ENCODE results near the gene MYO1D. TPM values are rescaled to one million over a fixed set of nuclear protein-coding genes. Genes with fewer than 3 reads are reported as not detected.

Gene MYO1D
- total RNA-seq, 1 experiment from 2014 or later: 40.8 TPM

DNA sequence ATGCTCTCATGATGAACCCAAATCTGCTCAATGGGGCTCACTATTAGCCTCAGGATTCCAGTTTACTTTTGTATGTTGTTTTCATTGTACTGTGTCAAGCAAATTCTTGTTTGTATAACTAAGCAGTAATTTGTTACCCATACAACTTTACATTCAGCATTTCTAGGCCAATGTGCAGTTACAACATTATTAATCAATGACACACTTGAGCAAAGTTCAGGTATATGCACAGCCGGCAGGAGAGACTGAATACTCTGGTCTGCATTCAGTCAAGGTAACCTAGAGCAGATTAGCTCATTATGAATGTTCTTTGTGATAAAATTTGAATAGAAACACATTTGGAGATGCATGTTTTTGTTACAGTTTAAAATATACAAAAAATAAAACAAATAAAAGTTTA is 2.2 kb upstream of the MYO1D start:
- Histone ChIP-seq H3K9me3 (ENCODE audit: insufficient read depth, low read depth) (no peaks in the 10 kb centered on the region), H3K27me3 (ENCODE audit: insufficient read depth, low read depth) (no peaks in the 10 kb centered on the region), H3K9me2 (ENCODE audit: insufficient read depth) (no peaks in the 10 kb centered on the region), H3K36me3 (ENCODE audit: low read depth) (no peaks in the 10 kb centered on the region), H3F3A (ENCODE audit: insufficient read depth, low read depth) (peaks cover 5% of the 10 kb centered on the region; the same call in 1 of the 2 replicates), H3K4me2 (no peak overlapping the region), H3K27ac (no peak overlapping the region), H3K79me2 (ENCODE audit: low read depth) (0 out of 2 replicates have a peak, but pooled peaks cover 10% of the 10 kb centered on the region), H2AFZ (no peak overlapping the region), H4K20me1 (ENCODE audit: insufficient read depth) (no peaks in the 10 kb centered on the region), H3K4me1 (replicated peaks; ENCODE audit: insufficient read depth) (peaks cover 14% of the 10 kb centered on the region), H3K4me3 (no peak overlapping the region)
- CTCF ChIA-PET: no interaction called here
- POLR2A ChIA-PET (ENCODE audit: unreplicated experiment): interaction anchor here (0.6 kb wide), 1 partner anchor 435 kb away, joined by 3 read pairs; the partner anchor contains the start of gene PSMD11
- DNase-seq: no peak
- TF ChIP-seq EZH2 (IDR thresholded peaks at IDR 0.05; ENCODE audit: low read depth): no peak
- TF ChIP-seq CTCF (conservative IDR thresholded peaks at IDR 0.05): no peak
- no TSS peak for BruUV-seq (replicated peaks)
- intact Hi-C loops (cut with micrococcal nuclease; ENCODE audit: unreplicated experiment): loop anchor here (10.0 kb wide), 2 partner anchors 54 to 434 kb away; partner anchors contain the start of gene PSMD11

DNA sequence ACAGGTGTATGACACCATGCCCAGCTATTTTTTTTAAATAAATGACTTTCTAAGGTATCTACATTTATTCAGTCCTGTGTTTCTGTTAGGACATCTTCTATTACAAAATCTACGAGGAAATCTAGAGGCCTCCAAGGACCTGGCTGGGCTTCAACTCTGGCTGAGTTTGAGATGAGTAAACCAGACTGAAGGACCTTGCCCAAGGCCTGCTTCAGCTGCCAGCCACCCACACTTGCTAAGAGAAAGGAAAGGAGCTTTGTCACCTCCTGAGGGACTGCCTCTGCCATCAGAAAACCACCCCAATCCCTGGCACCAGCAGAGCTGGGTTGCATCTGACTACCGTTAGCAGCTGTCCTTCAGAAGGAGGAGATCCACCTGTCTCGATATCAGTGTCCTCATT is 1.3 kb upstream of the MYO1D start:
- POLR2A ChIA-PET (ENCODE audit: unreplicated experiment): no interaction called here
- intact Hi-C loops (cut with micrococcal nuclease; ENCODE audit: unreplicated experiment): loop anchor here (10.0 kb wide), 2 partner anchors 53 to 433 kb away; partner anchors contain the start of gene PSMD11
- no peak for DNase-seq

DNA sequence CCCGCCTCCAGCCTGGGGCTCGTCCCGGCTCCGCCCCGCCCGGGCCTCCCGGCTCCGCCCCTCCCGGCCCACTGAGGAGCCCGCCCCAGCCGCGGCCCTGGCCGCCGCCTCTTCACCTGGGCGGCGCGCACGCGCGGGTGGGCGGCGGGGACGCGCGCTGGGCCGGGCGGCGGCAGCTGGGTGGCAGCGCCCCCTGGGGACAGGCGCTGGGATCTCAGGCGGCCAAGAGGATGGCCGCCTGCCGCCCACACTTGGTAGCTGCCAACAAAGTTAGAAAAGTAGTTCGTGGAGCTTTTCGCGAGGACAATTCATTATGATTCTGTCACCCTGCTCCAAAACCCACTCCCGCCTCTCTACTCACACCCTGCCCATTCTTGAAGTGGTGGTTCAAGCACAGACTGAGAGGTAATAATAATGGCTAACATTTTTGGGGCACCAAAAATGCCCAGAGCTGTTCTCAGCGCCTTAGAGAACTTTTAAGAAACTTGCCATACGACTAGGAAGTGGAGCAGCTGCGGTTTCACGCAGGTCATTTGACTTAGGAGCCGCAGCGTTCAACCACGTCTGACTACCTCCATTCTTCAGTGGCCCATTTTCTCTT is 340 bp upstream of the MYO1D start:
- ChIA-PET CTCF (interaction anchor here (0.6 to 3.0 kb wide), 8 partner anchors 23 to 394 kb away, joined by 3 to 40 read pairs (median 4); no protein-coding TSS in a partner anchor), POLR2A (ENCODE audit: unreplicated experiment) (interaction anchor here (0.6 to 0.8 kb wide), 4 partner anchors 9 to 433 kb away, joined by 3 to 10 read pairs (median 4); partner anchors contain the start of gene PSMD11)
- intact Hi-C loops (cut with micrococcal nuclease; ENCODE audit: unreplicated experiment): loop anchor here (1.0 to 10.0 kb wide), 3 partner anchors 52 to 432 kb away; partner anchors contain the start of gene PSMD11
- no peaks in the 10 kb centered on the region for H3K9me3 ChIP-seq (ENCODE audit: insufficient read depth, low read depth)
- no TSS peak for BruUV-seq (replicated peaks)
- peak overlapping the region; percentile 91 for H2AFZ ChIP-seq
- peaks cover 14% of the 10 kb centered on the region for H3K4me1 ChIP-seq (replicated peaks; ENCODE audit: insufficient read depth)
- H3K4me2 ChIP-seq: peak overlapping the region; percentile 96
- no peak overlapping the region for H3K27ac ChIP-seq
- H3K27me3 ChIP-seq (ENCODE audit: insufficient read depth, low read depth): no peaks in the 10 kb centered on the region
- TF ChIP-seq EZH2 (IDR thresholded peaks at IDR 0.05; ENCODE audit: low read depth) (no peak), CTCF (conservative IDR thresholded peaks at IDR 0.05) (peak; percentile 66)
- H3K9me2 ChIP-seq (ENCODE audit: insufficient read depth): no peaks in the 10 kb centered on the region
- peaks cover 5% of the 10 kb centered on the region; the same call in 1 of the 2 replicates for H3F3A ChIP-seq (ENCODE audit: insufficient read depth, low read depth)
- H3K4me3 ChIP-seq: peak overlapping the region; percentile 86; the same call in 1 of the 2 replicates
- peak; percentile 60 to 96 for DNase-seq
- H3K79me2 ChIP-seq (ENCODE audit: low read depth): 0 out of 2 replicates have a peak, but pooled peaks cover 10% of the 10 kb centered on the region
- no peaks in the 10 kb centered on the region for H4K20me1 ChIP-seq (ENCODE audit: insufficient read depth)
- no peaks in the 10 kb centered on the region for H3K36me3 ChIP-seq (ENCODE audit: low read depth)

More for the DNA sequence above, 1.3 kb upstream of the MYO1D start:
- H3K4me2 ChIP-seq: no peak overlapping the region
- H3K4me3 ChIP-seq: no peak overlapping the region
- H3F3A ChIP-seq (ENCODE audit: insufficient read depth, low read depth): peaks cover 5% of the 10 kb centered on the region; the same call in 1 of the 2 replicates
- H3K9me2 ChIP-seq (ENCODE audit: insufficient read depth): no peaks in the 10 kb centered on the region
- no peaks in the 10 kb centered on the region for H4K20me1 ChIP-seq (ENCODE audit: insufficient read depth)
- H3K27me3 ChIP-seq (ENCODE audit: insufficient read depth, low read depth): no peaks in the 10 kb centered on the region
- no peak overlapping the region for H2AFZ ChIP-seq
- H3K79me2 ChIP-seq (ENCODE audit: low read depth): 0 out of 2 replicates have a peak, but pooled peaks cover 10% of the 10 kb centered on the region
- no peak overlapping the region for H3K27ac ChIP-seq
- peaks cover 14% of the 10 kb centered on the region for H3K4me1 ChIP-seq (replicated peaks; ENCODE audit: insufficient read depth)
- TF ChIP-seq CTCF (conservative IDR thresholded peaks at IDR 0.05): no peak
- no peak for TF ChIP-seq EZH2 (IDR thresholded peaks at IDR 0.05; ENCODE audit: low read depth)
- H3K36me3 ChIP-seq (ENCODE audit: low read depth): no peaks in the 10 kb centered on the region
- H3K9me3 ChIP-seq (ENCODE audit: insufficient read depth, low read depth): no peaks in the 10 kb centered on the region
- TSS peak; percentile 39 for BruUV-seq (replicated peaks)
- CTCF ChIA-PET: interaction anchor here (1.5 to 3.0 kb wide), 4 partner anchors 24 to 95 kb away, joined by 5 to 40 read pairs (median 9); no protein-coding TSS in a partner anchor
